Right lobe of liver (tissue), 4 donors: ENCODE data around the gene KRCC1.

Experiments
- CTCF ChIP-seq, 4 donors: fragments of 200-600 bp in 3 of 4; fragments of 450-650 bp in 1 of 4; IDR thresholded peaks; one replicate each; pipeline versions ENCODE4 v1.5.1 to v1.8.0; 2016 to 2022; ENCODE audit warnings: antibody characterized with exemption in 4 of 4, mild to moderate bottlenecking in 2 of 4
- POLR2A ChIP-seq: fragments of 450-650 bp; IDR thresholded peaks from one replicate; pipeline ENCODE4 v1.6.1; 2017; ENCODE audit warnings: antibody characterized with exemption, mild to moderate bottlenecking
- donor health status: DM: no; HTN: no; CAD: no.
- donor health status: DM: no; HTN: no; CAD: no.
- donor health status: DM: no; HTN: yes; CAD: no.

- TF ChIP-seq POLR2A = no peak
- TF ChIP-seq CTCF (IDR thresholded peaks at IDR 0.05) = no peak
Observed at GRCh38 chr2:88090446-88091283, 35.1 kb upstream of the KRCC1 start.
